OCI-LY1 (cell line): ENCODE results near the gene GNAQ.

Experiments used
- H2AFZ ChIP-seq: fragments of 200-600 bp; sonication (generic), shearing (Covaris generic); 2 replicates; pipeline ENCODE4 v1.6.0; 2014; ENCODE audit warnings: antibody characterized with exemption, mild to moderate bottlenecking, low read length
- H3F3A ChIP-seq: fragments of 200-600 bp; sonication (generic), shearing (Covaris generic); 2 replicates; pipeline ENCODE4 v1.6.0; 2014; ENCODE audit warnings: mild to moderate bottlenecking, antibody characterized with exemption, low read length, moderate library complexity; ENCODE audit not compliant: insufficient read depth
- H3K27ac ChIP-seq: fragments of 200-600 bp; sonication (generic); 2 replicates; pipeline ENCODE4 v1.5.1; 2014; ENCODE audit warnings: low read length, mixed run types, mild to moderate bottlenecking, low read depth; ENCODE audit not compliant: poor library complexity, severe bottlenecking
- H3K27me3 ChIP-seq: fragments of 200-600 bp; sonication (generic); 2 replicates; pipeline ENCODE4 v1.6.0; 2014; ENCODE audit warnings: antibody characterized with exemption, mild to moderate bottlenecking, low read length, moderate library complexity; ENCODE audit not compliant: insufficient read depth
- H3K36me3 ChIP-seq: fragments of 200-600 bp; sonication (generic); 2 replicates; pipeline ENCODE4 v1.6.1; 2014; ENCODE audit warnings: mild to moderate bottlenecking, antibody characterized with exemption, low read length, moderate library complexity, mixed read lengths; ENCODE audit not compliant: insufficient read depth
- H3K4me1 ChIP-seq: fragments of 200-600 bp; sonication (generic); 2 replicates; pipeline ENCODE4 v1.5.1; 2014; ENCODE audit warnings: mild to moderate bottlenecking, low read length, moderate library complexity; ENCODE audit not compliant: insufficient read depth, severe bottlenecking
- H3K4me2 ChIP-seq: fragments of 200-600 bp; sonication (generic), shearing (Covaris generic); 2 replicates; pipeline ENCODE4 v1.6.1; 2014; ENCODE audit warnings: low read length
- H3K4me3 ChIP-seq: fragments of 200-600 bp; sonication (generic); 2 replicates; pipeline ENCODE4 v1.5.1; 2014; ENCODE audit warnings: low read length, low read depth, mild to moderate bottlenecking, mixed read lengths; ENCODE audit not compliant: poor library complexity, severe bottlenecking
- H3K79me2 ChIP-seq: fragments of 200-600 bp; shearing (Covaris generic); 2 replicates; pipeline ENCODE4 v1.6.1; 2016; ENCODE audit warnings: mixed run types, low read length, mixed read lengths; ENCODE audit not compliant: insufficient read depth
- H3K9ac ChIP-seq: fragments of 200-600 bp; sonication (generic), shearing (Covaris generic); 2 replicates; pipeline ENCODE4 v1.6.1; 2014; ENCODE audit warnings: mild to moderate bottlenecking, low read length, mixed read lengths
- H3K9me2 ChIP-seq: fragments of 200-600 bp; sonication (generic), shearing (Covaris generic); 2 replicates; pipeline ENCODE4 v1.6.1; 2014; ENCODE audit warnings: low read depth, mild to moderate bottlenecking, low read length, mixed read lengths
- H3K9me3 ChIP-seq: fragments of 200-600 bp; shearing (Covaris generic); 2 replicates; pipeline ENCODE4 v1.6.1; 2014; ENCODE audit warnings: low read length, mixed read lengths
- H4K20me1 ChIP-seq: fragments of 200-600 bp; sonication (generic), shearing (Covaris generic); 2 replicates; pipeline ENCODE4 v1.6.0; 2016; ENCODE audit warnings: mild to moderate bottlenecking, low read length; ENCODE audit not compliant: insufficient read depth
- EZH2 ChIP-seq: fragments of 200-600 bp; sonication (generic), shearing (Covaris generic); IDR thresholded peaks from 2 replicates; pipeline ENCODE4 v1.8.0; 2017; ENCODE audit warnings: borderline replicate concordance, mixed run types, mild to moderate bottlenecking, antibody characterized with exemption, low read length, moderate library complexity, mixed read lengths
- TF ChIP-seq, protein P1 (sequence below): fragments of 200-600 bp; sonication (generic), shearing (Covaris generic); IDR thresholded peaks from 2 replicates; pipeline ENCODE4 v1.5.1; 2017; ENCODE audit warnings: mild to moderate bottlenecking, antibody characterized with exemption, low read length, moderate library complexity, mixed read lengths

GNAQ gene

DNA sequence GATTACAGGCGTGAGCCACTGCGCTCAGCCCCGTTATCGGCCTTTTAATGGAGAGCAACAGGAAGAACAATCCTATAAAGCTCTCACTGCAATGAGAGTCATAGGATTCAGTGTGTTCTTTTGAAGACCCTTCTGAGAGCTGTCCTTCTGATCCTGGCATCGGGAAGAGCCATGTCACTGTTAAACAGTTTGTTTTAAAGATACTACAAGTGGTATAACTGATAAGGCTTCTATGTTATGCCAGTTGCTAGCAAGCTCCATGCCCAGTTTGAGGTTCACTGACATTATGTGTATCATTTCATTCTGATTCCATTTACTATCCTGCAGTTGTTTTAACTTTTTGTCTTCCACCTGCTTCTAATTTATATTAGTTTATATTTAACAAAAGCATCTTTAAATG lies 55.8 kb downstream of the GNAQ start:
- Histone ChIP-seq H4K20me1 (no peaks in the 10 kb centered on the region), H2AFZ (no peak overlapping the region), H3K9me3 (no peaks in the 10 kb centered on the region), H3F3A (no peaks in the 10 kb centered on the region), H3K27me3 (no peaks in the 10 kb centered on the region), H3K4me2 (no peak overlapping the region), H3K9me2 (no peaks in the 10 kb centered on the region), H3K9ac (no peak overlapping the region), H3K27ac (no peak overlapping the region), H3K4me1 (no peaks in the 10 kb centered on the region), H3K36me3 (no peaks in the 10 kb centered on the region), H3K4me3 (no peak overlapping the region), H3K79me2 (no peaks in the 10 kb centered on the region)
- no peak for TF ChIP-seq EZH2
- TF ChIP-seq, protein P1, sequence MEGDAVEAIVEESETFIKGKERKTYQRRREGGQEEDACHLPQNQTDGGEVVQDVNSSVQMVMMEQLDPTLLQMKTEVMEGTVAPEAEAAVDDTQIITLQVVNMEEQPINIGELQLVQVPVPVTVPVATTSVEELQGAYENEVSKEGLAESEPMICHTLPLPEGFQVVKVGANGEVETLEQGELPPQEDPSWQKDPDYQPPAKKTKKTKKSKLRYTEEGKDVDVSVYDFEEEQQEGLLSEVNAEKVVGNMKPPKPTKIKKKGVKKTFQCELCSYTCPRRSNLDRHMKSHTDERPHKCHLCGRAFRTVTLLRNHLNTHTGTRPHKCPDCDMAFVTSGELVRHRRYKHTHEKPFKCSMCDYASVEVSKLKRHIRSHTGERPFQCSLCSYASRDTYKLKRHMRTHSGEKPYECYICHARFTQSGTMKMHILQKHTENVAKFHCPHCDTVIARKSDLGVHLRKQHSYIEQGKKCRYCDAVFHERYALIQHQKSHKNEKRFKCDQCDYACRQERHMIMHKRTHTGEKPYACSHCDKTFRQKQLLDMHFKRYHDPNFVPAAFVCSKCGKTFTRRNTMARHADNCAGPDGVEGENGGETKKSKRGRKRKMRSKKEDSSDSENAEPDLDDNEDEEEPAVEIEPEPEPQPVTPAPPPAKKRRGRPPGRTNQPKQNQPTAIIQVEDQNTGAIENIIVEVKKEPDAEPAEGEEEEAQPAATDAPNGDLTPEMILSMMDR: no peak

DNA sequence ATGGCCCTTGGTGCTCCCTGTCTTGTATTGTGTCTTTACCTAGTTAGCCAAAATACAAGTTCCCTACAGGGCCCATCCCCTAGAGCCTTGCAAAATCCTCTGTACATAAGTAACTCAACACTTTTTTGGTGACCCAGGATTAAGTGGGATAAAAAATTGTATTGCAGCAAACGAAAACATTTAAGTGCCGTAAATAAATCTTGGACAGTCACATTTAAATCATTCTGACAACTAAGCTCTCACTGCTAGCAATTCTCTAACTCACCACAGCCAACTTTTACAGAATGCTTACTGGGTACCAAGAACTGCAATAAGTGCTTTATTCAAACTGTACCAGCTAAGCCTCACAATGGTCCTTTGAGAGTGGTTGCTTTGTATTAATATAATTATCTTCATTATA lies 56.6 kb downstream of the GNAQ start:
- no peak overlapping the region for H2AFZ ChIP-seq
- no peaks in the 10 kb centered on the region for H3K4me1 ChIP-seq
- H4K20me1 ChIP-seq: no peaks in the 10 kb centered on the region
- H3K9ac ChIP-seq: no peak overlapping the region
- no peaks in the 10 kb centered on the region for H3K27me3 ChIP-seq
- H3K79me2 ChIP-seq: no peaks in the 10 kb centered on the region
- no peaks in the 10 kb centered on the region for H3F3A ChIP-seq
- H3K9me2 ChIP-seq: no peaks in the 10 kb centered on the region
- no peak for TF ChIP-seq EZH2
- TF ChIP-seq, protein P1: no peak
- no peak overlapping the region for H3K27ac ChIP-seq
- no peaks in the 10 kb centered on the region for H3K36me3 ChIP-seq
- H3K9me3 ChIP-seq: no peaks in the 10 kb centered on the region
- no peak overlapping the region for H3K4me3 ChIP-seq
- no peak overlapping the region for H3K4me2 ChIP-seq

DNA sequence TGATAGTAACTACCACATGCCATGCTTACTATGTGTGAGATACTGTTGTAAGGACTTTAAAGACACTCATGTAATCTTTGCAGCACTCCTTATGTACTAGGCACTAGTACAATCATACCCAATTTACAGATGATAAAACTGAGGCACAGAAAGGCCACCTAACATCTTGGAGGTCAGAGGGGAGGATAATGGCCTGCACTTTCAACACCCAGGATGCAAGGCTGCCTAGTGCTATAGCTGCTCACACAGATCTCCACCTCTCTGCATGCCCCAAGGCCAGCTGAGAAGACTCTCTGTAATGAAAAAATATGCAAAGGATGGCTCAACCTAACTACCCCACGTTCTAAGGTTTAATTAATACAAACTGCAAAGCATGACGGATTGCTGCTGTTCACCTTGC lies 57.2 kb downstream of the GNAQ start:
- no peaks in the 10 kb centered on the region for H3K27me3 ChIP-seq
- H3K36me3 ChIP-seq: no peaks in the 10 kb centered on the region
- TF ChIP-seq, protein P1: no peak
- TF ChIP-seq EZH2: no peak

More for the DNA sequence above, 57.2 kb downstream of the GNAQ start:
- no peak overlapping the region for H2AFZ ChIP-seq
- H3K4me1 ChIP-seq: no peaks in the 10 kb centered on the region
- no peak overlapping the region for H3K27ac ChIP-seq
- H3K9ac ChIP-seq: no peak overlapping the region
- no peaks in the 10 kb centered on the region for H3F3A ChIP-seq
- no peaks in the 10 kb centered on the region for H3K9me2 ChIP-seq
- no peaks in the 10 kb centered on the region for H3K79me2 ChIP-seq
- no peaks in the 10 kb centered on the region for H3K9me3 ChIP-seq
- no peak overlapping the region for H3K4me3 ChIP-seq
- H3K4me2 ChIP-seq: no peak overlapping the region
- no peaks in the 10 kb centered on the region for H4K20me1 ChIP-seq
